Measurements from ENCODE around the gene TTC7B.

Gene TTC7B

DNA sequence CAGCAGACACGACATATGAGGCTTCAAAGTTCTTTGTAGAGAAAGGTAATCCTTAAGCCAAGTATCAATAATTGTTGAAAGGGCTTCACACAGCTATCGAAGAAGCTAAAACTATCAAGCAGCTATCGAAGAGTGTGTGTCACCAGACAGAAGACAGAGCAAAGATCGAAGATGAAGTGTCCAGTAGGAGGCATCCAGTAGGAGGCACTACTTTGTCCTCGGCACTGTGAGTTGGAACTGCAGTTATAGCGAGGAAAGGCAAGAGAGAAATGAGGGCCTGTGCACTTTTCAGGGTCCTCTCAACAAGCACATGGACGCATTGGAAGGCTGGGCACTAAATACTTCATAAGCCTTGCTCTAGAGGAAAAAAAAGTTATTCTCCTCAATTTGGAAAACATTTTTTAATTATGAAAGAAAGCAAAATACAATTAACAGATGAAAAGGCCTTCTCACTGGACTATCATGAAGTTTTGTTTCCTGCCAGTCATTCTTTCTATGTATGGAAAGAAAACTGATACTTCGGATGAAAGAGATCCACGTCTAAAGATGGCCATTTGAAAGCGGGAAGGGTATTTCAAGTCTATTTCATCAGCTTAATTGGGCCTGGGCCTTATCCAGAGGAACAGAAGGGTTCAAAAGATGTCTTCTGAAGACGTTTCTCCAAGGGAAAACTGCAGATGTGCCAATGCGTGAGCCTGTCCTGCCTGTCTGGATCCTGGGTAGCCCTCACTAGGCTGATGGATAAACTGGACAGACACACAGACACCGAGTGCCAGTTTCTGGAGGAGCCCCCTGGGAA is 244.9 kb downstream of the TTC7B start:
- Histone ChIP-seq H3K27me3 (ENCODE audit: control insufficient read depth, insufficient read depth, low read length) (no peaks in the 10 kb centered on the region), H3K9me3 (ENCODE audit: control insufficient read depth, low read length) (no peaks in the 10 kb centered on the region), H3K9ac (no peak overlapping the region), H3K36me3 (ENCODE audit: control insufficient read depth, insufficient read depth, low read length) (no peaks in the 10 kb centered on the region), H2AFZ (no peak overlapping the region), H3K79me2 (no peaks in the 10 kb centered on the region), H3K4me2 (ENCODE audit: low read length) (no peak overlapping the region), H3K4me3 (ENCODE audit: low read depth, low read length) (no peak overlapping the region), H3K4me1 (no peaks in the 10 kb centered on the region), H3K27ac (no peak overlapping the region)
- TF ChIP-seq CTCF (IDR thresholded peaks at IDR 0.05) = no peak

DNA sequence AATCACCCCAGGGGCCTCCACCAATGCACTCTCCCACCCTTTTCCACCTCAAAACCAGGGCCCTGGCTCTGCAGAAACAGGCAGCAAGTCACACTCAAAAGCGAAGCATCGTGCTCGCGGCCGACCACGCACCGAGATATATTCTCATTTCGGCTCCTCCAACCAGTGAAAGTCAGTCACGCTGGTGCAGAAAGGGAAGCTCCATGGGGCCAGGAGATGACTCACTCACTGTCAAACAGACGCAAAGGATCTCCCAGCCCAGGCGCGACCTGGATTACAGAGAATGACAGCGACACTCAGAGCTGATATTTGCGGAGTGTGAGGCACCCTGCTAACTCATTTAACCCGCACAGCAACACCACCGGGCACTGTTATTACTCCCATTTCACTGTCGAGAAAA is 245.8 kb downstream of the TTC7B start:
- Histone ChIP-seq H3K9me3 (ENCODE audit: control insufficient read depth, low read length) (no peaks in the 10 kb centered on the region), H3K4me1 (no peaks in the 10 kb centered on the region), H2AFZ (no peak overlapping the region), H3K79me2 (no peaks in the 10 kb centered on the region), H3K9ac (no peak overlapping the region), H3K4me3 (ENCODE audit: low read depth, low read length) (no peak overlapping the region), H3K27ac (no peak overlapping the region), H3K4me2 (ENCODE audit: low read length) (no peak overlapping the region), H3K36me3 (ENCODE audit: control insufficient read depth, insufficient read depth, low read length) (no peaks in the 10 kb centered on the region), H3K27me3 (ENCODE audit: control insufficient read depth, insufficient read depth, low read length) (no peaks in the 10 kb centered on the region)
- no peak for TF ChIP-seq CTCF (IDR thresholded peaks at IDR 0.05)

DNA sequence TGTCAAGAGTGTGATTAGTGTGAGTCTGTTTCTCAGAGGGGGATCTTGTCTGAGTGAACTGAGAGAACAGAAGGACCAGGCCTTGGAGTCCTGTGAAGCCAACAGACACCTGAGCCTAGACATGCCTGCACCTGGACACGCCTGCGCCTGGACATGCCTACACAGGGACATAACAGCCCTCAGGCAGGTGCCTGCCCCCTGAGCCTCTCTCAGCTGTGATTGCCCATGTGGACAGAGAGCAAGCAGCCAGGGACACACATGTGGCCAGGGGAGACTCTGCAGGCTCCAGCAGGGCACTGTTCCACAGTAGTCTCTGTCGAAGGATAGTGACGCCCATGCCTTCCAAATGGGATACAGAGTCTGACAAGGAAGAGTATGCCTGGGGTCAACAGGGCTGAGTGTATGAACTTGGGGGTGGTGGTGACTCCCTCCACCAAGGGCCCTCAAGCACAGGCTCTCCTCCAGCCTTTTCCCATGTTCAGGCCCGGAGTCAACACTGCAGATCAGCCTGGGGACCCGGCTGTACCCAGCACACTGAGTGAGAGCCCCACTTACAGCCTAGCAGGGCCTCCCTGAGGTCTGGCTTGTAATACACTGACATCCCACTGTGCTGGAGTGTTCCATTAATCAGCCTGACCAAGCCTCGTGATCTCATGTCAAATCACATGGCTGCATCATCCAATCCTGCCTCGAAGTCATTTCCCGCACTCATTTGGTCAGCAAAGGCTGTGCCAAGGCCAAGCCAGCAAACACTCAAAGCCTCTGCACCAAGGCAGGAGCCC is 246.4 kb downstream of the TTC7B start:
- no peaks in the 10 kb centered on the region for H3K79me2 ChIP-seq
- TF ChIP-seq CTCF (IDR thresholded peaks at IDR 0.05) = no peak
- H3K4me3 ChIP-seq (ENCODE audit: low read depth, low read length) = no peak overlapping the region
- no peaks in the 10 kb centered on the region for H3K9me3 ChIP-seq (ENCODE audit: control insufficient read depth, low read length)
- H3K36me3 ChIP-seq (ENCODE audit: control insufficient read depth, insufficient read depth, low read length) = no peaks in the 10 kb centered on the region
- H3K9ac ChIP-seq = no peak overlapping the region
- H3K27ac ChIP-seq = no peak overlapping the region
- H2AFZ ChIP-seq = no peak overlapping the region
- no peaks in the 10 kb centered on the region for H3K27me3 ChIP-seq (ENCODE audit: control insufficient read depth, insufficient read depth, low read length)
- no peak overlapping the region for H3K4me2 ChIP-seq (ENCODE audit: low read length)
- H3K4me1 ChIP-seq = no peaks in the 10 kb centered on the region

- Histone ChIP-seq H2AFZ (no peak overlapping the region), H3K4me1 (no peaks in the 10 kb centered on the region), H3K27ac (no peak overlapping the region), H3K9ac (no peak overlapping the region), H3K4me3 (ENCODE audit: low read depth, low read length) (no peak overlapping the region), H3K9me3 (ENCODE audit: control insufficient read depth, low read length) (no peaks in the 10 kb centered on the region), H3K27me3 (ENCODE audit: control insufficient read depth, insufficient read depth, low read length) (no peaks in the 10 kb centered on the region), H3K36me3 (ENCODE audit: control insufficient read depth, insufficient read depth, low read length) (no peaks in the 10 kb centered on the region), H3K4me2 (ENCODE audit: low read length) (no peak overlapping the region), H3K79me2 (no peaks in the 10 kb centered on the region)
- TF ChIP-seq CTCF (IDR thresholded peaks at IDR 0.05) = no peak
These were observed 247.0 kb downstream of the TTC7B start for GRCh38 chr14:90569201-90569600.

Data from parathyroid adenoma (tissue), 2 donors.